Omental fat pad (tissue), 4 donors: ENCODE data around the gene ZFAND2B. TPM values are rescaled to one million over a fixed set of nuclear protein-coding genes. Genes with fewer than 3 reads are reported as not detected.

Source experiments
- ATAC-seq: fragments of 150-250 bp; one replicate; pipeline ENCODE4 v1.9.1; 2016; ENCODE audit warnings: mild to moderate bottlenecking, moderate library complexity; ENCODE audit not compliant: low FRiP score
- DNase-seq: peaks from one replicate; pipeline ENCODE4 v3.0.0-alpha.2; 2019; ENCODE audit warnings: low spot score
- total RNA-seq, 4 donors: library from RNA; depleted of rRNA; stranded (reverse); fragments of >200 nt; gene quantifications; one replicate each; pipeline ENCODE4 v1.1.0, GENCODE V29; 2016
- TF ChIP-seq, protein P1 (sequence below), 3 donors: fragments of 450-650 bp; IDR thresholded peaks; one replicate each; pipeline ENCODE4 v1.5.1; 2016 to 2017; ENCODE audit warnings: antibody characterized with exemption in 3 of 3, mild to moderate bottlenecking in 3 of 3, moderate library complexity in 2 of 3

The ZFAND2B gene
- total RNA-seq, 4 donors from 2014 or later, result 25.1 to 57.1 (median 40.1) TPM

DNA sequence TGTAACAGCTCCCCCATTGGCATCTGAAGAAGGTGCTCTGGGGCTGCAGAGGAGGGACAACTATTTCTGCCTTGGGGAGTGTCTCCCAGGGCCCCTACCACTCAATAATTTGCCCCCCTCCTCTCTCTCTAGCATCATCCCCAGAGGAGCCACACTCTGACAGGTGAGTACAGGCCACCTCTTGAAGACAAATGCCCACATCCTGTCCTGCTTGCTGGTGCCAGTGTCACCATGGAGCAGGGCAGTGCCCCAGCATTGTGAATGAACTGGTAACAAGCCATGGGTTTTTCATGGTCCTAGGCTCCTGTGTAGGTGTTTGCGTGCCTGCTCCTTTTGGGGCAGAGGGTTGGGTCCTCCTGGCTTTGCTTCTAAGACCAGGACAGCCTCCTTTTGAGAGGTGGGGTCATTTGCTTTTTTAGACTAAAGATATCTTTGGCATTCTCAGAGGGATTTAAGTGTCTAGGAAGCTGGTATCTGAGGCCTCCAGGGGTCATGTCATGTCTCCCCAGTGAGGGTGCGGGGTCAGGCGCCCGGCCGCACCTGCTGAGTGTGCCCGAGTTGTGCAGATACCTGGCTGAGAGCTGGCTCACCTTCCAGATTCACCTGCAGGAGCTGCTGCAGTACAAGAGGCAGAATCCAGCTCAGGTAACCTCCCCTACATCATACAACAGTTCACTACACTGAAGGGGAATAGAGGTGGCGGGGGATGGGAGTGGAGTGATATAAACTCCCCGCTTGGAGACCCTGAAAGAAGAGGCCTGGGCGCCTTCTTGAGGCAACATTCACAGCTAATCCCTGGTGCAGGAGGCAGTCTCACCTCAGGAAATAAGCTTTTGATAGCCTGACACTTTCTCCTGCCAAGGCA, 26.7 kb upstream of the ZFAND2B start:
- DNase-seq (no peak), ATAC-seq (no peak)
- TF ChIP-seq, protein P1, sequence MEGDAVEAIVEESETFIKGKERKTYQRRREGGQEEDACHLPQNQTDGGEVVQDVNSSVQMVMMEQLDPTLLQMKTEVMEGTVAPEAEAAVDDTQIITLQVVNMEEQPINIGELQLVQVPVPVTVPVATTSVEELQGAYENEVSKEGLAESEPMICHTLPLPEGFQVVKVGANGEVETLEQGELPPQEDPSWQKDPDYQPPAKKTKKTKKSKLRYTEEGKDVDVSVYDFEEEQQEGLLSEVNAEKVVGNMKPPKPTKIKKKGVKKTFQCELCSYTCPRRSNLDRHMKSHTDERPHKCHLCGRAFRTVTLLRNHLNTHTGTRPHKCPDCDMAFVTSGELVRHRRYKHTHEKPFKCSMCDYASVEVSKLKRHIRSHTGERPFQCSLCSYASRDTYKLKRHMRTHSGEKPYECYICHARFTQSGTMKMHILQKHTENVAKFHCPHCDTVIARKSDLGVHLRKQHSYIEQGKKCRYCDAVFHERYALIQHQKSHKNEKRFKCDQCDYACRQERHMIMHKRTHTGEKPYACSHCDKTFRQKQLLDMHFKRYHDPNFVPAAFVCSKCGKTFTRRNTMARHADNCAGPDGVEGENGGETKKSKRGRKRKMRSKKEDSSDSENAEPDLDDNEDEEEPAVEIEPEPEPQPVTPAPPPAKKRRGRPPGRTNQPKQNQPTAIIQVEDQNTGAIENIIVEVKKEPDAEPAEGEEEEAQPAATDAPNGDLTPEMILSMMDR (IDR thresholded peaks at IDR 0.05), result no peak

DNA sequence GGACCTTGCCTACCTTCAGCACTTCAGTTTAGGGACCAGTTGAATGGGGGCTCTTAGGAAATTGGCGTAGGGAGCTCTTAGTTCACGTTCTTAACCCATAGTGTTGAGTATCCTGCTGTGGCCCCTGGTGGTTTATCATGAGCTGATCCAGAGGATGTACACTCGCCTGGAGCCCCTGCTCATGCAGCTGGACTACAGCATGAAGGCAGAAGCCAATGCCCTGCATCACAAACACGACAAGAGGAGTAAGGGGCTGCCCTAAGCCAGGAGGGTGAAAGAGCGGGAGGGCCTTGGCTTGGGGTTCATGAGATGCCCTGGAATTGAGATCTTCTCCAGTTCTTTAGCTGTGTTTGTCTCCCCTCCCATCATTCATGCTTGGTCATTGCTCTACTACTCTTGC, 25.6 kb upstream of the ZFAND2B start:
- DNase-seq, result no peak

DNA sequence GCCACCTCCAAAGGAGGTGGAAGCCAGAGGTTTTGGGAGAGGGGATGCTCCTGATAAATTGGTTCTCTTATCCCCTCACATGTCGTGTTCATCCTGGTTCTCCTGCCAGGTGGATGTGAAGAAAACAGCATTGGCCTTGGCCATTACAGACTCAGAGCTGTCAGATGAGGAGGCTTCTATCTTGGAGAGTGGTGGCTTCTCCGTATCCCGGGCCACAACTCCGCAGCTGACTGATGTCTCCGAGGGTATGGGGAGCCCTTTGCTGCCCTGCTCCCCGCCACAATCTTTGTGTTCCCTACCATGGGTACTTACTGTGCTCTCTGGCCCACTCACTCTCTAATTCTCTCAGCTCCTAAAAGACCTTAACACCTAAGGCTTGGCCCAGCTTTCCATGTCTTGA, 25.1 kb upstream of the ZFAND2B start:
- DNase-seq (no peak), ATAC-seq (no peak)
- TF ChIP-seq, protein P1 (IDR thresholded peaks at IDR 0.05), result no peak

More for the DNA sequence above, 25.6 kb upstream of the ZFAND2B start:
- no peak for ATAC-seq
- TF ChIP-seq, protein P1 (IDR thresholded peaks at IDR 0.05), result no peak

DNA sequence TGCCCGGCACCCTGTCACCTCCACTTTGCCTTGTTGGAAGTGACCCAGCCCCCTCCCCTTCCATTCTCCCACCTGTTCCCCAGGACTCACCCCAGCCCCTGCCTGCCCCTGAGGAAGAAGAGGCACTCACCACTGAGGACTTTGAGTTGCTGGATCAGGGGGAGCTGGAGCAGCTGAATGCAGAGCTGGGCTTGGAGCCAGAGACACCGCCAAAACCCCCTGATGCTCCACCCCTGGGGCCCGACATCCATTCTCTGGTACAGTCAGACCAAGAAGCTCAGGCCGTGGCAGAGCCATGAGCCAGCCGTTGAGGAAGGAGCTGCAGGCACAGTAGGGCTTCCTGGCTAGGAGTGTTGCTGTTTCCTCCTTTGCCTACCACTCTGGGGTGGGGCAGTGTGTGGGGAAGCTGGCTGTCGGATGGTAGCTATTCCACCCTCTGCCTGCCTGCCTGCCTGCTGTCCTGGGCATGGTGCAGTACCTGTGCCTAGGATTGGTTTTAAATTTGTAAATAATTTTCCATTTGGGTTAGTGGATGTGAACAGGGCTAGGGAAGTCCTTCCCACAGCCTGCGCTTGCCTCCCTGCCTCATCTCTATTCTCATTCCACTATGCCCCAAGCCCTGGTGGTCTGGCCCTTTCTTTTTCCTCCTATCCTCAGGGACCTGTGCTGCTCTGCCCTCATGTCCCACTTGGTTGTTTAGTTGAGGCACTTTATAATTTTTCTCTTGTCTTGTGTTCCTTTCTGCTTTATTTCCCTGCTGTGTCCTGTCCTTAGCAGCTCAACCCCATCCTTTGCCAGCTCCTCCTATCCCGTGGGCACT, 24.0 kb upstream of the ZFAND2B start:
- no peak for ATAC-seq
- no peak for DNase-seq
- TF ChIP-seq, protein P1 (IDR thresholded peaks at IDR 0.05), result no peak

DNA sequence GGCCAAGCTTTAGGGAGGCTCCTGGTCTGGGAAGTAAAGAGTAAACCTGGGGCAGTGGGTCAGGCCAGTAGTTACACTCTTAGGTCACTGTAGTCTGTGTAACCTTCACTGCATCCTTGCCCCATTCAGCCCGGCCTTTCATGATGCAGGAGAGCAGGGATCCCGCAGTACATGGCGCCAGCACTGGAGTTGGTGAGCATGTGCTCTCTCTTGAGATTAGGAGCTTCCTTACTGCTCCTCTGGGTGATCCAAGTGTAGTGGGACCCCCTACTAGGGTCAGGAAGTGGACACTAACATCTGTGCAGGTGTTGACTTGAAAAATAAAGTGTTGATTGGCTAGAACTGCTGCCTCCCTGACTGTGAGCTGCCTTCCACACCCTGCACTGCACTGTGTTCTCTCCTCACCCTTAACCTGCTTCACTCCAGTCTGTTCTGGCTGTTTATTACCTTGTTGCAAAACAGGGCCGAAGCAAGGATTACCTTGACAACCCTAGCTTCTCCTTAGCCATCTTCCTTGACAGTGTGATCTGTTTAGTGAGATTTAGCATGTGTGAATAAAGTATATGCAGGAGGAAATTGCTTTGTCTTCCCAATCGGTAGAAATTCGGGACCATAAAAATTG, 23.3 kb upstream of the ZFAND2B start:
- DNase-seq (no peak), ATAC-seq (no peak)
- TF ChIP-seq, protein P1 (IDR thresholded peaks at IDR 0.05), result no peak

DNA sequence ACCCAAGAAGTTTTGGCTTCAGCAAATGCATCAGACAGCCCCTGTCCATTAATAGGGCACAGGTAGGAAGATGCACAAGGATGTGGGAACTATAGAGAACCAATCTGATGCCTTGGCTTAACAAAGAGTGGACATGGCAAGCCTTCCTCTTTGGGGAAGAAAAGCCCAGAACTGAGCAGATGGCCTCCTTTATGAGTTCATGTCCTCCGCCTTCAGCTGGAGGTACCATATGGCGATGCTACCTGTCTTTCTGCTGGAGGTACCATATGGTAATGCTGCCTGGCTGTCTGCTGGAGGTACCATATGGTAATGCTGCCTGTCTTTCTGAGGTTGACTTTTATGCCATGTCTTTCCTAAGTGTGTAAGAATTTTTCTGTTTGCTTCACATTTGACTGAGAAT, 22.5 kb upstream of the ZFAND2B start:
- TF ChIP-seq, protein P1 (IDR thresholded peaks at IDR 0.05), result no peak
- ATAC-seq (no peak), DNase-seq (no peak)
